Keratinocyte (primary cell): Measurements from ENCODE around the gene NDUFA13. TPM values are rescaled to one million over a fixed set of nuclear protein-coding genes. Genes with fewer than 3 reads are reported as not detected.

ENCODE experiments used
- DNase-seq: peaks from one replicate; pipeline ENCODE4 v3.0.0-alpha.2; 2011; ENCODE audit warnings: low read depth, missing footprints, low spot score
- FAIRE-seq: peaks from 2 replicates; lab custom pipeline; 2011; peaks lifted over from hg19 to GRCh38; lab: Jason Lieb, UNC
- H2AFZ ChIP-seq: 2 replicates; pipeline ENCODE4 v1.6.0; 2012; ENCODE audit warnings: low read length, control low read depth, inconsistent platforms; ENCODE audit not compliant: control insufficient read depth
- H3K27ac ChIP-seq: 2 replicates; pipeline ENCODE4 v1.5.1; 2011; ENCODE audit warnings: low read length; ENCODE audit not compliant: control insufficient read depth, insufficient read depth
- H3K27me3 ChIP-seq: 3 replicates; pipeline ENCODE4 v1.6.0; 2011; ENCODE audit warnings: low read length; ENCODE audit not compliant: control insufficient read depth, insufficient read depth; ENCODE audit errors: extremely low read depth
- H3K36me3 ChIP-seq, 2 experiments: 2 replicates in 1 of 2; 3 replicates in 1 of 2; pipeline ENCODE4 v1.5.1; 2011; ENCODE audit warnings: low read length in 2 of 2, mild to moderate bottlenecking in 1 of 2; ENCODE audit not compliant: control insufficient read depth in 2 of 2, insufficient read depth in 2 of 2; ENCODE audit errors: extremely low read depth in 1 of 2
- H3K4me1 ChIP-seq: 3 replicates; pipeline ENCODE4 v1.5.1; 2011; ENCODE audit warnings: low read length; ENCODE audit not compliant: control insufficient read depth, insufficient read depth; ENCODE audit errors: extremely low read depth
- H3K4me2 ChIP-seq: 3 replicates; pipeline ENCODE4 v1.6.0; 2011; ENCODE audit warnings: low read depth, low read length; ENCODE audit not compliant: control insufficient read depth, insufficient read depth; ENCODE audit errors: extremely low read depth
- H3K4me3 ChIP-seq, 3 experiments: fragments of 200-600 bp in 1 of 3; sonication (generic) in 1 of 3; 2 replicates in 2 of 3; 3 replicates in 1 of 3; pipeline ENCODE4 v1.5.1; 2011 to 2016; ENCODE audit warnings: low read length in 3 of 3, mild to moderate bottlenecking in 3 of 3, control low read depth in 2 of 3, inconsistent platforms in 1 of 3, low read depth in 1 of 3, mixed read lengths in 1 of 3, mixed run types in 1 of 3, moderate library complexity in 1 of 3; ENCODE audit not compliant: control insufficient read depth in 2 of 3, insufficient read depth in 2 of 3; ENCODE audit errors: extremely low read depth in 1 of 3
- H3K79me2 ChIP-seq: 2 replicates; pipeline ENCODE4 v1.6.0; 2012; ENCODE audit warnings: low read length; ENCODE audit not compliant: control insufficient read depth, insufficient read depth
- H3K9ac ChIP-seq: 3 replicates; pipeline ENCODE4 v1.6.0; 2011; ENCODE audit warnings: low read length; ENCODE audit not compliant: control insufficient read depth, insufficient read depth; ENCODE audit errors: extremely low read depth
- H3K9me1 ChIP-seq: 3 replicates; pipeline ENCODE4 v1.6.0; 2011; ENCODE audit warnings: low read length; ENCODE audit not compliant: control insufficient read depth, insufficient read depth; ENCODE audit errors: extremely low read depth
- H3K9me3 ChIP-seq: 2 replicates; pipeline ENCODE4 v1.5.1; 2012; ENCODE audit warnings: low read depth, low read length; ENCODE audit not compliant: control insufficient read depth
- H4K20me1 ChIP-seq: 3 replicates; pipeline ENCODE4 v1.6.0; 2011; ENCODE audit warnings: low read length; ENCODE audit not compliant: control insufficient read depth, insufficient read depth; ENCODE audit errors: extremely low read depth
- EZH2 ChIP-seq: IDR thresholded peaks from one replicate; pipeline ENCODE4 v1.6.1; 2012; ENCODE audit warnings: inconsistent platforms, mild to moderate bottlenecking, low read length, moderate library complexity
- dilution Hi-C: fragments of 300-500 bp; cut with MboI; formaldehyde crosslinking; loops from one replicate; pipeline ENCODE4 v1.7.0; 2020; ENCODE audit warnings: low sequenced_read_pairs; ENCODE audit not compliant: extremely low pct_ligation_motif_present
- polyA plus RNA-seq, 5 experiments: library from polyadenylated mRNA; depleted of rRNA in 3 of 5; stranded (reverse) in 3 of 5; stranded (forward) in 1 of 5; unstranded in 1 of 5; fragments of >200 nt; gene quantifications; 1 replicate in 1 of 5; 2 replicates in 3 of 5; 3 replicates in 1 of 5; pipeline versions ENCODE4 v1.2.1 to v1.2.3, GENCODE V29; 2011 to 2012; ENCODE audit warnings: missing spikeins in 2 of 5, low read depth in 1 of 5, low replicate concordance in 1 of 5
- TF ChIP-seq, protein P1 (sequence below), 3 experiments: IDR thresholded peaks in 1 of 3; conservative IDR thresholded peaks in 1 of 3; optimal IDR thresholded peaks in 1 of 3; 2 replicates in 2 of 3; 3 replicates in 1 of 3; pipeline versions ENCODE3 to v1.5.1; 2011; ENCODE audit warnings: low read length in 3 of 3, mild to moderate bottlenecking in 3 of 3, moderate library complexity in 2 of 3, control low read depth in 1 of 3, inconsistent platforms in 1 of 3; ENCODE audit not compliant: insufficient read depth in 2 of 3; ENCODE audit errors: extremely low read depth in 1 of 3

Gene NDUFA13
- polyA plus RNA-seq, 1 donor (not counting 4 experiments of a cell fraction or from before 2014, with no cell fraction given) = 343 TPM

DNA sequence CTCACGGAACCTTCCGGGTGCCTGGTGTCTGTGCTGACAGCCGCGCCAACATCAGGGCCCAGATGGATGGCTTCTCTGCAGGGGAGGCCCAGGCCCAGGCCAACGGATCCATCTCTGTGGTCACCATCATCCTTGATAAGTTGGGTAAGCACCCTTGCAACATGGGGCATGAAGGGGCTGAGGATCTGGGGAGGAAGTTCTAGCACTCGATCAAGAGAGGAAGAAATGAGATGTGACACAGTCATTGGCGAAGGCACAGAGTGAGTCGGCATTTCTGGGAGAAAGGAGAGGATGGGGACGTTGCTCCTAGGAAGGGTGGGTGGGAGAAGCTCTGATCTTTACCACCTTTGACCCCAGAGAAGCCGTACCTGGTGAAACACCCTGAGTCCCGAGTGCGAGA lies 26.5 kb downstream of the NDUFA13 start:
- dilution Hi-C loops = no loop called here
- no peak overlapping the region for H3K4me2 ChIP-seq
- TF ChIP-seq EZH2 = no peak
- TF ChIP-seq, protein P1, sequence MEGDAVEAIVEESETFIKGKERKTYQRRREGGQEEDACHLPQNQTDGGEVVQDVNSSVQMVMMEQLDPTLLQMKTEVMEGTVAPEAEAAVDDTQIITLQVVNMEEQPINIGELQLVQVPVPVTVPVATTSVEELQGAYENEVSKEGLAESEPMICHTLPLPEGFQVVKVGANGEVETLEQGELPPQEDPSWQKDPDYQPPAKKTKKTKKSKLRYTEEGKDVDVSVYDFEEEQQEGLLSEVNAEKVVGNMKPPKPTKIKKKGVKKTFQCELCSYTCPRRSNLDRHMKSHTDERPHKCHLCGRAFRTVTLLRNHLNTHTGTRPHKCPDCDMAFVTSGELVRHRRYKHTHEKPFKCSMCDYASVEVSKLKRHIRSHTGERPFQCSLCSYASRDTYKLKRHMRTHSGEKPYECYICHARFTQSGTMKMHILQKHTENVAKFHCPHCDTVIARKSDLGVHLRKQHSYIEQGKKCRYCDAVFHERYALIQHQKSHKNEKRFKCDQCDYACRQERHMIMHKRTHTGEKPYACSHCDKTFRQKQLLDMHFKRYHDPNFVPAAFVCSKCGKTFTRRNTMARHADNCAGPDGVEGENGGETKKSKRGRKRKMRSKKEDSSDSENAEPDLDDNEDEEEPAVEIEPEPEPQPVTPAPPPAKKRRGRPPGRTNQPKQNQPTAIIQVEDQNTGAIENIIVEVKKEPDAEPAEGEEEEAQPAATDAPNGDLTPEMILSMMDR (optimal IDR thresholded peaks at IDR 0.05 in 1 of 3, IDR thresholded peaks at IDR 0.05 in 1 of 3, conservative IDR thresholded peaks at IDR 0.05 in 1 of 3; ENCODE audit: extremely low read depth in 1 of 3, insufficient read depth in 2 of 3, low read length in 3 of 3) = no peak
- H3K36me3 ChIP-seq = no peaks in the 10 kb centered on the region
- DNase-seq (no peak), FAIRE-seq (no peak)
- peaks cover 44% of the 10 kb centered on the region for H3K27me3 ChIP-seq
- H3K9me3 ChIP-seq = no peaks in the 10 kb centered on the region
- H4K20me1 ChIP-seq = no peaks in the 10 kb centered on the region
- H3K9ac ChIP-seq = no peak overlapping the region
- peaks cover 8% of the 10 kb centered on the region for H3K4me1 ChIP-seq
- no peaks in the 10 kb centered on the region for H3K79me2 ChIP-seq
- H3K27ac ChIP-seq = no peak overlapping the region
- H3K4me3 ChIP-seq = no peak overlapping the region
- no peak overlapping the region for H2AFZ ChIP-seq
- H3K9me1 ChIP-seq = no peaks in the 10 kb centered on the region

DNA sequence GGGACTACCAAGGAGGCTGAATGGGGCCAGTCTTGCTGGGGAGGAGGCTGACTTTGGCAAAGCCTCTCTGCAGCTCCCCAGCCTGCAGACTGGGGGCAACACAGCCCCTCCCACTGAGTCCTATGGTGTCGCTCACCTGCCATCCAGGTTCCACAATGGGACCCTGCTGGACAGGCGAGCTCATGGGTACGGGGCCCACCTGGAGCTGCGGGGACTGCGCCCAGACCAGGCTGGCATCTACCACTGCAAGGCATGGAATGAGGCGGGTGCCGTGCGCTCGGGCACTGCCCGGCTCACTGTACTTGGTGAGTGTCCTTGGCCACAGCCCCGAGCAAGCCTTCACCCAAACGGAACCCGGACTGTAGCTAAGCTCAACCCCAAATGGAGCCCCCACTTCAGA lies 27.1 kb downstream of the NDUFA13 start:
- TF ChIP-seq EZH2 = no peak
- TF ChIP-seq, protein P1 (optimal IDR thresholded peaks at IDR 0.05 in 1 of 3, IDR thresholded peaks at IDR 0.05 in 1 of 3, conservative IDR thresholded peaks at IDR 0.05 in 1 of 3; ENCODE audit: extremely low read depth in 1 of 3, insufficient read depth in 2 of 3, low read length in 3 of 3) = no peak
- DNase-seq (no peak), FAIRE-seq (no peak)
- dilution Hi-C loops = no loop called here
- Histone ChIP-seq H3K27ac (no peak overlapping the region), H4K20me1 (no peaks in the 10 kb centered on the region), H3K9me3 (no peaks in the 10 kb centered on the region), H3K79me2 (no peaks in the 10 kb centered on the region), H2AFZ (no peak overlapping the region), H3K27me3 (peaks cover 40% of the 10 kb centered on the region), H3K9ac (no peak overlapping the region), H3K4me1 (peaks cover 5% of the 10 kb centered on the region), H3K36me3 (no peaks in the 10 kb centered on the region), H3K9me1 (no peaks in the 10 kb centered on the region), H3K4me3 (no peak overlapping the region), H3K4me2 (no peak overlapping the region)
